PC-9 (cell line): Measurements from ENCODE around the gene ALDH9A1.

Experiments used
- CTCF ChIP-seq: fragments of 200-600 bp; sonication (generic); conservative IDR thresholded peaks from 2 replicates; pipeline ENCODE4 v1.6.1; 2017; ENCODE audit warnings: mixed run types, antibody characterized with exemption, mild to moderate bottlenecking, moderate library complexity
- EZH2 ChIP-seq: fragments of 200-600 bp; sonication (generic); IDR thresholded peaks from 2 replicates; pipeline ENCODE4 v1.8.0; 2017; ENCODE audit warnings: antibody characterized with exemption, low read depth

GRCh38 chr1:165686971-165687433 lies 11.4 kb downstream of the ALDH9A1 start:
- no peak for TF ChIP-seq CTCF
- TF ChIP-seq EZH2, result no peak
